Measurements from ENCODE around the gene SLC25A42. TPM values are rescaled to one million over a fixed set of nuclear protein-coding genes. Genes with fewer than 3 reads are reported as not detected.
A peak's percentile ranks its signal among the peaks of the same experiment; 100 is the strongest.

The SLC25A42 gene
- total RNA-seq, 4 donors from 2014 or later, result 12.3 to 85.3 (median 37.1) TPM

GRCh38 chr19:19138109-19138981 lies 74.6 kb downstream of the SLC25A42 start, which contains the start of gene TMEM161A:
Gene TMEM161A, minus strand, starts transcription at chr19:19138478. Its CDS starts 50 bp downstream, at chr19:19138428.
- DNase-seq, result peak; percentile 96 to 98
- intact Hi-C loops (cut with DNase I; ENCODE audit: low total_unique reads), result loop anchor here (5.0 kb wide), 1 partner anchor 54 kb away; the partner anchor contains the start of genes BORCS8 and RFXANK
- in situ Hi-C loops (cut with MboI; ENCODE audit: low sequenced_read_pairs in 4 of 4), result loop anchor here in 3 of 4 donors (5.0 to 10.0 kb wide), 3 partner anchors 81 to 86 kb away; no protein-coding TSS in a partner anchor
- peaks cover 7 to 14% of the 10 kb centered on the region in 2 donors for H3K4me1 ChIP-seq
- no peaks in the 10 kb centered on the region for H3K9me3 ChIP-seq
- no peaks in the 10 kb centered on the region for H3K36me3 ChIP-seq
- peak within 1 kb of the TSS; percentile 80 to 90 (median 88) for H3K4me3 ChIP-seq
- no peaks in the 10 kb centered on the region for H3K27me3 ChIP-seq
- peak; percentile 99 to 100 for ATAC-seq
- peak within 1 kb of the TSS; percentile 90 to 98 (median 94) for H3K27ac ChIP-seq
- no peak for TF ChIP-seq CTCF (IDR thresholded peaks at IDR 0.05 in 4 of 5, conservative IDR thresholded peaks at IDR 0.05 in 1 of 5)
- peak; percentile 90 to 96 for TF ChIP-seq POLR2A (IDR thresholded peaks at IDR 0.05)

DNA sequence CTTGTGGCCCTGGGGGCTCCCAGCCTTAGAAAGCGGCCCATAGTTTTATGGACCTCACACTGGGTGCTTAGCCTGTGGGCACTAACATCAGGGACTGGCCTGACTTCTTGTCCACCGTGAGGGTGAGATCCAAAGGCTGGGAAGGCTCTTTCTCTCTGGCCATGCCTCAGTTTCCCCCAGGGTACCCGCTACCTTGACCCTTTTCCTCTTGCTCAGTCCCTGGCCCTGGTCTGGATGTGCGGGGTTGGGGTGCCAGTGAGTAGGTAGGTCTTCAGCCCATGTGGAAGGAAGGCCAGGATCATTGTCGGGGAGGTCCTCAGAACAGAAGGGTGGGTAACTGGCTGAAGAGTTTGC lies 76.1 kb downstream of the SLC25A42 start:
- Histone ChIP-seq H3K4me3 (no peak overlapping the region), H3K36me3 (no peaks in the 10 kb centered on the region), H3K4me1 (peaks cover 7 to 14% of the 10 kb centered on the region in 2 donors), H3K9me3 (no peaks in the 10 kb centered on the region), H3K27ac (no peak overlapping the region), H3K27me3 (no peaks in the 10 kb centered on the region)
- intact Hi-C loops (cut with DNase I; ENCODE audit: low total_unique reads) (loop anchor here (1.0 to 5.0 kb wide), 3 partner anchors 52 to 108 kb away; partner anchors contain the start of genes BORCS8 and RFXANK), in situ Hi-C loops (cut with MboI; ENCODE audit: low sequenced_read_pairs in 4 of 4) (loop anchor here (5.0 to 10.0 kb wide), 4 partner anchors 37 to 88 kb away; no protein-coding TSS in a partner anchor)
- DNase-seq (no peak), ATAC-seq (no peak)
- TF ChIP-seq POLR2A (IDR thresholded peaks at IDR 0.05) (no peak), CTCF (IDR thresholded peaks at IDR 0.05 in 4 of 5, conservative IDR thresholded peaks at IDR 0.05 in 1 of 5) (peak in 1 of 5 experiments; percentile 4)

- H3K4me1 ChIP-seq, result peaks cover 7 to 14% of the 10 kb centered on the region in 2 donors
- in situ Hi-C loops (cut with MboI; ENCODE audit: low sequenced_read_pairs in 4 of 4), result loop anchor here in 2 of 4 donors (5.0 kb wide), 2 partner anchors 37 to 88 kb away; no protein-coding TSS in a partner anchor
- no peak for ATAC-seq
- no peaks in the 10 kb centered on the region for H3K9me3 ChIP-seq
- TF ChIP-seq CTCF (IDR thresholded peaks at IDR 0.05 in 4 of 5, conservative IDR thresholded peaks at IDR 0.05 in 1 of 5), result no peak
- no peak for TF ChIP-seq POLR2A (IDR thresholded peaks at IDR 0.05)
- H3K4me3 ChIP-seq, result no peak overlapping the region
- intact Hi-C loops (cut with DNase I; ENCODE audit: low total_unique reads), result no loop called here
- H3K27ac ChIP-seq, result no peak overlapping the region
- no peak for DNase-seq
- H3K27me3 ChIP-seq, result no peaks in the 10 kb centered on the region
- H3K36me3 ChIP-seq, result no peaks in the 10 kb centered on the region
Observed at GRCh38 chr19:19140476-19140875, 76.7 kb downstream of the SLC25A42 start.

DNA sequence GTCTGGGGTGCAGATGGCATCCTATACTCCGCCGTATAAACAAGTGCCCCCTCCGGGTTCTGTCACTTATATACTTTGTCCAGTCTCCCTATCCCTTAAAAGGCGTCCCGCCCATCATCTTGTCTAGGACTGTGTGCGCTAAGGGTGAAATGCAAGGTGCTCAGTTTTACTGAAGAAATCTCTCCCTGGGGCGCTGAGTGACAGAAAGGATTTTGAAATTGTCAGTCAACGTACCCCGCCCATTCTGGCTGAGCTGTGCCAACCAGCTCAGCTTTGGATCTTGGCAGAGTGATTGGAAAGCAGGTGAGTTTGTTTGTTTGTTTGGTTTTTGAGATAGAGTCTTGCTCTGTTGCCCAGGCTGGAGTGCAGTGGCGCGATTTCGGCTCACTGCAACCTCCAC lies 78.6 kb downstream of the SLC25A42 start:
- H3K36me3 ChIP-seq, result no peaks in the 10 kb centered on the region
- no peak overlapping the region for H3K27ac ChIP-seq
- no peaks in the 10 kb centered on the region for H3K9me3 ChIP-seq
- peaks cover 3 to 10% of the 10 kb centered on the region in 2 donors for H3K4me1 ChIP-seq
- TF ChIP-seq CTCF (IDR thresholded peaks at IDR 0.05 in 4 of 5, conservative IDR thresholded peaks at IDR 0.05 in 1 of 5), result no peak
- in situ Hi-C loops (cut with MboI; ENCODE audit: low sequenced_read_pairs in 4 of 4), result loop anchor here in 2 of 4 donors (5.0 kb wide), 2 partner anchors 35 to 90 kb away; no protein-coding TSS in a partner anchor
- no peak overlapping the region for H3K4me3 ChIP-seq
- DNase-seq (no peak), ATAC-seq (no peak)
- H3K27me3 ChIP-seq, result no peaks in the 10 kb centered on the region
- intact Hi-C loops (cut with DNase I; ENCODE audit: low total_unique reads), result no loop called here
